BLaER1 (cell line): ENCODE measurements around the gene FBXL17.

Source experiments
- H3K27ac ChIP-seq: shearing (Covaris generic); formaldehyde crosslinking; 2 replicates; pipeline ENCODE4 v1.8.1; 2022
- H3K27me3 ChIP-seq: shearing (Covaris generic); formaldehyde crosslinking; 2 replicates; pipeline ENCODE4 v1.8.1; 2022
- H3K36me3 ChIP-seq: shearing (Covaris generic); formaldehyde crosslinking; 2 replicates; pipeline ENCODE4 v1.8.1; 2022
- H3K4me1 ChIP-seq: shearing (Covaris generic); formaldehyde crosslinking; 2 replicates; pipeline ENCODE4 v1.8.1; 2022
- H3K4me2 ChIP-seq: shearing (Covaris generic); formaldehyde crosslinking; 2 replicates; pipeline ENCODE4 v1.8.1; 2022
- H3K4me3 ChIP-seq: shearing (Covaris generic); formaldehyde crosslinking; 2 replicates; pipeline ENCODE4 v1.8.1; 2022
- H3K9ac ChIP-seq: shearing (Covaris generic); formaldehyde crosslinking; 2 replicates; pipeline ENCODE4 v1.8.1; 2022
- H3K9me3 ChIP-seq: shearing (Covaris generic); formaldehyde crosslinking; 2 replicates; pipeline ENCODE4 v1.8.1; 2022
- H4K20me1 ChIP-seq: shearing (Covaris generic); formaldehyde crosslinking; 2 replicates; pipeline ENCODE4 v1.8.1; 2022
- Cebpa-rat ChIP-seq: shearing (Covaris generic); IDR thresholded peaks from 2 replicates; pipeline ENCODE4 v1.8.1; 2022

Gene FBXL17

GRCh38 chr5:107952450-107952849, 429.4 kb downstream of the FBXL17 start:
- no peaks in the 10 kb centered on the region for H3K36me3 ChIP-seq
- no peak overlapping the region for H3K9ac ChIP-seq
- no peaks in the 10 kb centered on the region for H3K27me3 ChIP-seq
- no peak overlapping the region for H3K4me3 ChIP-seq
- no peaks in the 10 kb centered on the region for H3K4me1 ChIP-seq
- H3K9me3 ChIP-seq: no peaks in the 10 kb centered on the region
- H3K27ac ChIP-seq: no peak overlapping the region
- TF ChIP-seq Cebpa-rat: no peak
- H3K4me2 ChIP-seq: no peak overlapping the region
- no peaks in the 10 kb centered on the region for H4K20me1 ChIP-seq

- Histone ChIP-seq H3K27me3 (no peaks in the 10 kb centered on the region), H4K20me1 (no peaks in the 10 kb centered on the region), H3K27ac (no peak overlapping the region), H3K4me3 (no peak overlapping the region), H3K4me1 (no peaks in the 10 kb centered on the region), H3K9ac (no peak overlapping the region), H3K36me3 (no peaks in the 10 kb centered on the region), H3K9me3 (no peaks in the 10 kb centered on the region), H3K4me2 (no peak overlapping the region)
- TF ChIP-seq Cebpa-rat: no peak
Observed at GRCh38 chr5:107951309-107951708, 430.6 kb downstream of the FBXL17 start.

- no peaks in the 10 kb centered on the region for H3K27me3 ChIP-seq
- no peak overlapping the region for H3K4me2 ChIP-seq
- H4K20me1 ChIP-seq: no peaks in the 10 kb centered on the region
- TF ChIP-seq Cebpa-rat: no peak
- H3K9me3 ChIP-seq: no peaks in the 10 kb centered on the region
- H3K4me1 ChIP-seq: no peaks in the 10 kb centered on the region
- H3K4me3 ChIP-seq: no peak overlapping the region
- no peak overlapping the region for H3K27ac ChIP-seq
- no peak overlapping the region for H3K9ac ChIP-seq
- H3K36me3 ChIP-seq: no peaks in the 10 kb centered on the region
Observed at GRCh38 chr5:107950776-107951175, 431.1 kb downstream of the FBXL17 start.

- H3K36me3 ChIP-seq: no peaks in the 10 kb centered on the region
- H3K4me1 ChIP-seq: no peaks in the 10 kb centered on the region
- no peak overlapping the region for H3K9ac ChIP-seq
- TF ChIP-seq Cebpa-rat: no peak
- no peaks in the 10 kb centered on the region for H4K20me1 ChIP-seq
- no peak overlapping the region for H3K4me2 ChIP-seq
- H3K4me3 ChIP-seq: no peak overlapping the region
- H3K27ac ChIP-seq: no peak overlapping the region
- no peaks in the 10 kb centered on the region for H3K9me3 ChIP-seq
- H3K27me3 ChIP-seq: no peaks in the 10 kb centered on the region
Observed at GRCh38 chr5:107949688-107950341, 432.1 kb downstream of the FBXL17 start.

- Histone ChIP-seq H3K27me3 (no peaks in the 10 kb centered on the region), H3K4me1 (no peaks in the 10 kb centered on the region), H3K36me3 (no peaks in the 10 kb centered on the region), H3K9me3 (no peaks in the 10 kb centered on the region), H3K9ac (no peak overlapping the region), H3K4me3 (no peak overlapping the region), H3K27ac (no peak overlapping the region), H4K20me1 (no peaks in the 10 kb centered on the region), H3K4me2 (no peak overlapping the region)
- no peak for TF ChIP-seq Cebpa-rat
Observed at GRCh38 chr5:107948377-107948776, 433.5 kb downstream of the FBXL17 start.

GRCh38 chr5:107945061-107945460, 436.8 kb downstream of the FBXL17 start:
- TF ChIP-seq Cebpa-rat: no peak
- H4K20me1 ChIP-seq: no peaks in the 10 kb centered on the region
- H3K36me3 ChIP-seq: no peaks in the 10 kb centered on the region
- no peak overlapping the region for H3K27ac ChIP-seq
- no peak overlapping the region for H3K4me2 ChIP-seq
- no peaks in the 10 kb centered on the region for H3K9me3 ChIP-seq
- H3K4me3 ChIP-seq: no peak overlapping the region
- no peaks in the 10 kb centered on the region for H3K4me1 ChIP-seq
- no peaks in the 10 kb centered on the region for H3K27me3 ChIP-seq
- H3K9ac ChIP-seq: no peak overlapping the region

GRCh38 chr5:107943923-107944322, 438.0 kb downstream of the FBXL17 start:
- TF ChIP-seq Cebpa-rat: no peak
- Histone ChIP-seq H3K9ac (no peak overlapping the region), H3K4me2 (no peak overlapping the region), H3K27ac (no peak overlapping the region), H3K27me3 (no peaks in the 10 kb centered on the region), H3K36me3 (no peaks in the 10 kb centered on the region), H4K20me1 (no peaks in the 10 kb centered on the region), H3K4me3 (no peak overlapping the region), H3K9me3 (no peaks in the 10 kb centered on the region), H3K4me1 (no peaks in the 10 kb centered on the region)

- Histone ChIP-seq H3K36me3 (no peaks in the 10 kb centered on the region), H3K4me3 (no peak overlapping the region), H3K4me2 (no peak overlapping the region), H3K27me3 (no peaks in the 10 kb centered on the region), H3K9me3 (no peaks in the 10 kb centered on the region), H3K9ac (no peak overlapping the region), H4K20me1 (no peaks in the 10 kb centered on the region), H3K4me1 (no peaks in the 10 kb centered on the region), H3K27ac (no peak overlapping the region)
- no peak for TF ChIP-seq Cebpa-rat
Observed at GRCh38 chr5:107941036-107941435, 440.9 kb downstream of the FBXL17 start.

GRCh38 chr5:107937651-107938355, 444.1 kb downstream of the FBXL17 start:
- Histone ChIP-seq H3K36me3 (no peaks in the 10 kb centered on the region), H3K4me3 (no peak overlapping the region), H3K27ac (no peak overlapping the region), H4K20me1 (no peaks in the 10 kb centered on the region), H3K9me3 (no peaks in the 10 kb centered on the region), H3K4me2 (no peak overlapping the region), H3K4me1 (no peaks in the 10 kb centered on the region), H3K27me3 (no peaks in the 10 kb centered on the region), H3K9ac (no peak overlapping the region)
- TF ChIP-seq Cebpa-rat: no peak

GRCh38 chr5:107937204-107937603, 444.7 kb downstream of the FBXL17 start:
- H3K4me1 ChIP-seq: no peaks in the 10 kb centered on the region
- H3K27ac ChIP-seq: no peak overlapping the region
- no peaks in the 10 kb centered on the region for H3K9me3 ChIP-seq
- H3K4me2 ChIP-seq: no peak overlapping the region
- no peaks in the 10 kb centered on the region for H3K36me3 ChIP-seq
- H3K4me3 ChIP-seq: no peak overlapping the region
- H4K20me1 ChIP-seq: no peaks in the 10 kb centered on the region
- no peak overlapping the region for H3K9ac ChIP-seq
- no peak for TF ChIP-seq Cebpa-rat
- H3K27me3 ChIP-seq: no peaks in the 10 kb centered on the region

GRCh38 chr5:107936515-107936914, 445.4 kb downstream of the FBXL17 start:
- Histone ChIP-seq H3K27me3 (no peaks in the 10 kb centered on the region), H3K9ac (no peak overlapping the region), H3K4me3 (no peak overlapping the region), H3K27ac (no peak overlapping the region), H3K36me3 (no peaks in the 10 kb centered on the region), H4K20me1 (no peaks in the 10 kb centered on the region), H3K4me2 (no peak overlapping the region), H3K9me3 (no peaks in the 10 kb centered on the region), H3K4me1 (no peaks in the 10 kb centered on the region)
- no peak for TF ChIP-seq Cebpa-rat
